Smooth muscle cell (in vitro differentiated cells): ENCODE results near the gene RGS7. TPM values are rescaled to one million over a fixed set of nuclear protein-coding genes. Genes with fewer than 3 reads are reported as not detected.
A peak's percentile ranks its signal among the peaks of the same experiment; 100 is the strongest.

ENCODE experiments used
- DNase-seq: peaks from one replicate; lab custom pipeline; 2025; ENCODE audit not compliant: unreplicated experiment; lab: John Stamatoyannopoulos, UW
- H2AFZ ChIP-seq: fragments of 200-600 bp; sonication (generic); 2 replicates; pipeline ENCODE4 v1.6.0; 2016; ENCODE audit warnings: antibody characterized with exemption, low read depth, mild to moderate bottlenecking
- H3F3A ChIP-seq: fragments of 200-600 bp; sonication (generic); 2 replicates; pipeline ENCODE4 v1.6.0; 2017; ENCODE audit warnings: antibody characterized with exemption, low read depth
- H3K27ac ChIP-seq: fragments of 200-600 bp; sonication (generic); 2 replicates; pipeline ENCODE4 v1.5.1; 2016; ENCODE audit warnings: low read depth, mild to moderate bottlenecking
- H3K27me3 ChIP-seq: fragments of 200-600 bp; sonication (generic); 2 replicates; pipeline ENCODE4 v1.6.1; 2016; ENCODE audit warnings: low read depth, mild to moderate bottlenecking
- H3K36me3 ChIP-seq: fragments of 200-600 bp; sonication (generic); 2 replicates; pipeline ENCODE4 v1.5.1; 2016; ENCODE audit warnings: low read depth
- H3K4me1 ChIP-seq: fragments of 200-600 bp; sonication (generic); 2 replicates; pipeline ENCODE4 v1.5.1; 2016; ENCODE audit warnings: low read depth
- H3K4me2 ChIP-seq: fragments of 200-600 bp; sonication (generic); 2 replicates; pipeline ENCODE4 v1.6.0; 2016; ENCODE audit warnings: mild to moderate bottlenecking
- H3K4me3 ChIP-seq: fragments of 200-600 bp; sonication (generic); 2 replicates; pipeline ENCODE4 v1.5.1; 2016; ENCODE audit warnings: mild to moderate bottlenecking
- H3K79me2 ChIP-seq: fragments of 200-600 bp; sonication (generic); 2 replicates; pipeline ENCODE4 v1.6.0; 2016; ENCODE audit warnings: low read depth, mild to moderate bottlenecking
- H3K9ac ChIP-seq: fragments of 200-600 bp; sonication (generic); 2 replicates; pipeline ENCODE4 v1.6.0; 2016; ENCODE audit warnings: low read depth
- H3K9me3 ChIP-seq: fragments of 200-600 bp; sonication (generic); replicated peaks from 2 replicates; pipeline ENCODE4 v1.5.1; 2016; ENCODE audit warnings: low read depth
- H4K20me1 ChIP-seq: fragments of 200-600 bp; sonication (generic); 2 replicates; pipeline ENCODE4 v1.6.0; 2016; ENCODE audit warnings: low read depth
- WGBS: methylation state at CpG from one replicate; pipeline ENCODE4 v1.1.7; 2016; ENCODE audit warnings: low lambda C conversion rate; 5-methylcytosine and 5-hydroxymethylcytosine counted together
- polyA plus RNA-seq: library from polyadenylated mRNA; unstranded; fragments of >200 nt; fragmentation: Nextera tagmentation; extraction: Ambion mirVana; gene quantifications from 2 replicates; pipeline ENCODE4 v1.2.1, GENCODE V29; 2016
- total RNA-seq: library from RNA; depleted of rRNA; stranded (reverse); fragments of >200 nt; gene quantifications from 2 replicates; pipeline ENCODE4 v1.2.3, GENCODE V29; 2014
- TF ChIP-seq, protein P1 (sequence below): fragments of 200-600 bp; sonication (generic); IDR thresholded peaks from 2 replicates; pipeline ENCODE4 v1.5.1; 2017; ENCODE audit warnings: borderline replicate concordance, mild to moderate bottlenecking, antibody characterized with exemption; ENCODE audit not compliant: insufficient read depth, poor library complexity, severe bottlenecking

RGS7 gene
- total and polyA plus RNA-seq, 2 experiments from 2014 or later = 0.16 TPM; not detected in 1

DNA sequence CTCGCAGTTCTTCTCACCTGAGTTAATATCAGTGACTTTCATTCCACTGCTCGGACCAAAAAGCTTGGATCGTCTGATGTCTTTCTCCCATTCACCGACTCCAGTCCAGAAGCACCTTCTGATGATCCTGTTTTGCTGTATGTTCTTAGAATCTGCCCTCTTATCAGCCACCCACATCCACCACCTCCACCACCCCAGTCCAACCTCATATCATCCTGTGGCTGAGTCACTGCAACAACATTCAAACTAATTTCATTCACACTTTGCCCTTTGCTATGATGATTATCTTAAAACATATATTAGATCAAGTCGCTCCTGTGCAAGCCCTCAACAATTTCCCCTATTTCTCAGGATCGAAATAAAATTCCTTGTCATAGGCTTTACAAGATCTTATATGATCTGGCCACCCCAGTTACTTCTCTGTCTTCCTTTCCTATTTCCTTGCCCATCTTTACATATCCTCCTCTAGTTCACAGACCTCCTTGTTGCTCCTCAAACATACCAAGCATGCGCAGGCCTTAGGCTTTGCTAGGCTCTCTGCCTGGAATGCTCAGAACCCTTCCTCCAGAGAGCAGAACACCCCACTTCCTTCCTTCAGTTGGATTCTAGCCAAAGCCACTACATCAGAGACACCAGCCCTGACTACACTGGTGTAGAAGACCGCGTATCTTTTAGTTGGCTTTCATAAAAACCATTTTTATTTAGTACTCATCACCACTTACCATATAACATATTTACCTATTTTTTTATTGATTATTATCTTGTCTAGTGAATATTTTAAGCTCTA lies 409.4 kb downstream of the RGS7 start:
- DNase-seq = no peak
- Histone ChIP-seq H3F3A (no peaks in the 10 kb centered on the region), H3K9me3 (no peaks in the 10 kb centered on the region), H4K20me1 (no peaks in the 10 kb centered on the region), H3K36me3 (no peaks in the 10 kb centered on the region), H3K9ac (no peak overlapping the region), H2AFZ (no peak overlapping the region), H3K4me2 (no peak overlapping the region), H3K79me2 (no peaks in the 10 kb centered on the region), H3K27ac (no peak overlapping the region), H3K4me3 (no peak overlapping the region), H3K4me1 (no peaks in the 10 kb centered on the region), H3K27me3 (peaks cover under 1% of the 10 kb centered on the region)
- WGBS = 81% methylated on average over 9 of the region's 9 CpGs
- TF ChIP-seq, protein P1, sequence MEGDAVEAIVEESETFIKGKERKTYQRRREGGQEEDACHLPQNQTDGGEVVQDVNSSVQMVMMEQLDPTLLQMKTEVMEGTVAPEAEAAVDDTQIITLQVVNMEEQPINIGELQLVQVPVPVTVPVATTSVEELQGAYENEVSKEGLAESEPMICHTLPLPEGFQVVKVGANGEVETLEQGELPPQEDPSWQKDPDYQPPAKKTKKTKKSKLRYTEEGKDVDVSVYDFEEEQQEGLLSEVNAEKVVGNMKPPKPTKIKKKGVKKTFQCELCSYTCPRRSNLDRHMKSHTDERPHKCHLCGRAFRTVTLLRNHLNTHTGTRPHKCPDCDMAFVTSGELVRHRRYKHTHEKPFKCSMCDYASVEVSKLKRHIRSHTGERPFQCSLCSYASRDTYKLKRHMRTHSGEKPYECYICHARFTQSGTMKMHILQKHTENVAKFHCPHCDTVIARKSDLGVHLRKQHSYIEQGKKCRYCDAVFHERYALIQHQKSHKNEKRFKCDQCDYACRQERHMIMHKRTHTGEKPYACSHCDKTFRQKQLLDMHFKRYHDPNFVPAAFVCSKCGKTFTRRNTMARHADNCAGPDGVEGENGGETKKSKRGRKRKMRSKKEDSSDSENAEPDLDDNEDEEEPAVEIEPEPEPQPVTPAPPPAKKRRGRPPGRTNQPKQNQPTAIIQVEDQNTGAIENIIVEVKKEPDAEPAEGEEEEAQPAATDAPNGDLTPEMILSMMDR = no peak

DNA sequence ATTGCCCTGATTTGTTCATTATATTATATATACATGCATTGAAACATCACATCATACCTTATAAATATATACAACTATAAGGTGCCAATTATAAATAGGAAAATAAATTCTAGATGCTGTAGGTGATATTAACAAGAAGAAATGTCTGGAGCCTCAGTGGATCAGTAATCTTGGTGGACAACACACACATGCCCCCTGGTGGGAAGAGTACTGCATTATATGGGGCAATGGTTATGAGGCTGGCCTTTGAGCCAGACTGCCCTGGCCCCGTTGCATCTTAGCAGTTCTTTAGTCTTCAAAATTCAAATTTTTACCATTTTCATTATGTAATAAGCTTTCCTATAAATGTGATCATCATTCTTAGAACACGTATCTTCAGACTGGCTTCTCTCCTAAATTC lies 410.1 kb downstream of the RGS7 start:
- no peaks in the 10 kb centered on the region for H3K27me3 ChIP-seq
- H3K4me1 ChIP-seq = no peaks in the 10 kb centered on the region
- no peak overlapping the region for H3K4me3 ChIP-seq
- no peaks in the 10 kb centered on the region for H3K9me3 ChIP-seq
- H3K9ac ChIP-seq = no peak overlapping the region
- H4K20me1 ChIP-seq = no peaks in the 10 kb centered on the region
- DNase-seq = no peak
- no peaks in the 10 kb centered on the region for H3K36me3 ChIP-seq
- TF ChIP-seq, protein P1 = peak; percentile 54
- no peaks in the 10 kb centered on the region for H3K79me2 ChIP-seq
- no peak overlapping the region for H3K4me2 ChIP-seq
- H2AFZ ChIP-seq = no peak overlapping the region
- no peaks in the 10 kb centered on the region for H3F3A ChIP-seq
- H3K27ac ChIP-seq = no peak overlapping the region
- WGBS = 81% methylated on average over 2 of the region's 2 CpGs

DNA sequence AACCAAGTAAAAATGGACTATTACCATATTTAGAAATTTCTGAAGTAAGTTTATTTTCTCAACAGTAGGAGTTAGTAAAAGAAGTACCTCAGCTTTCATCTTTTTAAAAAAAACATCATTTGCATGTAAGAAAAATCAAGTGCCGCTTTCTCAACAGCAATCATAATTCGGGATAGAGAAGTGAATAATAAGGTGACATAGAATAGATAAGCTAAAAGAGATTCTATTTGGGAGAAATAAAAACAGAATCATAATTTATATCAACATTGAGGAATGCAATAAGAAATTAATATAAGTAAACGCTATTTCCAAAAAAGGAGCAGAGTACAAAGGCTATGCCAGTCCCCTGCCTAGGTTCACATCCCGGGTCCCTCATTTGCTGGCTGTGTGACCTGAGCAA lies 414.1 kb downstream of the RGS7 start:
- H3K9ac ChIP-seq = no peak overlapping the region
- 94% methylated on average over 4 of the region's 4 CpGs for WGBS
- no peak for DNase-seq

More for the DNA sequence above, 414.1 kb downstream of the RGS7 start:
- Histone ChIP-seq H3K36me3 (no peaks in the 10 kb centered on the region), H3K4me2 (no peak overlapping the region), H3F3A (no peaks in the 10 kb centered on the region), H3K27me3 (no peaks in the 10 kb centered on the region), H3K27ac (no peak overlapping the region), H3K9me3 (no peaks in the 10 kb centered on the region), H3K79me2 (no peaks in the 10 kb centered on the region), H4K20me1 (no peaks in the 10 kb centered on the region), H3K4me3 (no peak overlapping the region), H2AFZ (no peak overlapping the region), H3K4me1 (no peaks in the 10 kb centered on the region)
- TF ChIP-seq, protein P1 = no peak
